Chondrocyte (in vitro differentiated cells): ENCODE results near the gene PREX1. TPM values are rescaled to one million over a fixed set of nuclear protein-coding genes. Genes with fewer than 3 reads are reported as not detected.

ENCODE experiments used
- DNase-seq: peaks from one replicate; pipeline ENCODE4 v3.0.0; 2021; ENCODE audit warnings: mixed read lengths, low spot score
- H3K27ac Mint-ChIP-seq: one replicate; pipeline ENCODE4 v1.8.0; 2021; ENCODE audit warnings: mild to moderate bottlenecking, moderate library complexity, mixed read lengths; ENCODE audit not compliant: unreplicated experiment
- H3K27me3 Mint-ChIP-seq: 2 replicates; pipeline ENCODE4 v1.8.0; 2021; ENCODE audit warnings: low read depth, mixed read lengths
- H3K36me3 Mint-ChIP-seq: 2 replicates; pipeline ENCODE4 v1.8.0; 2021; ENCODE audit warnings: low read depth, mixed read lengths
- H3K4me1 Mint-ChIP-seq: 2 replicates; pipeline ENCODE4 v1.8.0; 2021; ENCODE audit warnings: low read depth, mild to moderate bottlenecking, mixed read lengths
- H3K4me3 Mint-ChIP-seq: one replicate; pipeline ENCODE4 v1.8.0; 2021; ENCODE audit warnings: mild to moderate bottlenecking, moderate library complexity, mixed read lengths; ENCODE audit not compliant: unreplicated experiment
- H3K9me3 Mint-ChIP-seq: 2 replicates; pipeline ENCODE4 v1.8.0; 2021; ENCODE audit warnings: low read depth, mixed read lengths
- total RNA-seq: library from RNA; stranded (reverse); gene quantifications from 3 replicates; pipeline ENCODE4 v1.2.1, GENCODE V29; 2021
- TF ChIP-seq, protein P1 (sequence below): fragments of 200-600 bp; sonication (generic); IDR thresholded peaks from 2 replicates; pipeline ENCODE4 v1.5.0; 2021; ENCODE audit warnings: antibody characterized with exemption, mild to moderate bottlenecking, moderate library complexity

PREX1 gene
- total RNA-seq, 1 donor from 2014 or later, result 3.0 TPM

DNA sequence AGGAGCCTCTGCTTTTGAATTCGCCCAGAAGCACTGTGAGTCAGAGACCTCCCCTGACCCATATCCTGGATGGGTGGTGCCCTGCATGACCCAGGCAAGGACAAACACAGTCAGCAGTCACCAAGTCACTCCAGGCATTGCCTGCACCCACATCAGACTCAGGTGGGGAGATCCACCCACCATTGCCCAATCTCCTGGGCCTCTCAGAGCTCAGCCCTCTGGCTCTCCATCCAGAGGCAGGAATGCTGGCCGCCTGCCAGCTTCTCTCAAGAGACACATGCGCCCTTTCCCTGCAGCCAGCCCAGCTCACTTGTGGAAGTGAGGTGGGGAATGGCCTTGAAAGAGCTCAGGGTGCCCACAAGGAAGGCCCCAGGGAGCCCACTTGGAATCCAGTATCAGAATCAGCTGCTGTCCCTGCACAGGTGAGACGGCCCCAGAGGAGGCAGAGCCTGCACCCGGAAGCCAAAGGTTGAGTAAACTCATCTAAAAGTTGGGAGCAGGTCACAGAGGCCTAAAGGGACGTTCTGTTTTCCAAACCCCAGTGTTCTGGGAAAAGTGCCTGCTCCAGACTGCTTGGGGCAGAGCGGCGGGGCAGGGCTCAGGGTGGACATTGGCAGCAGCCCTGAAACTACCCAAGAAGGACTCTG lies 129.8 kb downstream of the PREX1 start:
- no peak overlapping the region for H3K4me3 Mint-ChIP-seq
- TF ChIP-seq, protein P1, sequence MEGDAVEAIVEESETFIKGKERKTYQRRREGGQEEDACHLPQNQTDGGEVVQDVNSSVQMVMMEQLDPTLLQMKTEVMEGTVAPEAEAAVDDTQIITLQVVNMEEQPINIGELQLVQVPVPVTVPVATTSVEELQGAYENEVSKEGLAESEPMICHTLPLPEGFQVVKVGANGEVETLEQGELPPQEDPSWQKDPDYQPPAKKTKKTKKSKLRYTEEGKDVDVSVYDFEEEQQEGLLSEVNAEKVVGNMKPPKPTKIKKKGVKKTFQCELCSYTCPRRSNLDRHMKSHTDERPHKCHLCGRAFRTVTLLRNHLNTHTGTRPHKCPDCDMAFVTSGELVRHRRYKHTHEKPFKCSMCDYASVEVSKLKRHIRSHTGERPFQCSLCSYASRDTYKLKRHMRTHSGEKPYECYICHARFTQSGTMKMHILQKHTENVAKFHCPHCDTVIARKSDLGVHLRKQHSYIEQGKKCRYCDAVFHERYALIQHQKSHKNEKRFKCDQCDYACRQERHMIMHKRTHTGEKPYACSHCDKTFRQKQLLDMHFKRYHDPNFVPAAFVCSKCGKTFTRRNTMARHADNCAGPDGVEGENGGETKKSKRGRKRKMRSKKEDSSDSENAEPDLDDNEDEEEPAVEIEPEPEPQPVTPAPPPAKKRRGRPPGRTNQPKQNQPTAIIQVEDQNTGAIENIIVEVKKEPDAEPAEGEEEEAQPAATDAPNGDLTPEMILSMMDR, result no peak
- H3K36me3 Mint-ChIP-seq, result peaks cover 3% of the 10 kb centered on the region
- no peaks in the 10 kb centered on the region for H3K27me3 Mint-ChIP-seq
- no peaks in the 10 kb centered on the region for H3K9me3 Mint-ChIP-seq
- peak; percentile 90 for DNase-seq
- no peak overlapping the region for H3K27ac Mint-ChIP-seq
- H3K4me1 Mint-ChIP-seq, result peaks cover 18% of the 10 kb centered on the region

DNA sequence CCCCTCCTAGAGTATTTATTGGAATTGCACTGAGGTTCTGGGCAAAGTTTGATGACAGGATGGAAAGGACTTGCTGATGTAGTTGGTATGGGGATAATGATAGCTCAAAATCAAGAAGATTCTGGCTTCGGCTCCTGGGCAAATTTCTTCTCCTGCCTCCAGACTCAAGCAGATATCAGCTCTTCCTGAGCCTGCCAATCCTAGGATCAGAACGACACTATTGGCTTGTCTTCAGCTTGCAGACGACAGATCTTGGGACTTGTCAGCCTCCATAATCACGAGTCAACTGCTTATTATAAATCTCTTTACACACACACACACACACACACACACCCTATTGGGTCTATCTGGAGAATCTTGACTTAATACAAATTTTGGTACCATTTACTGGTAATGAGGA lies 131.1 kb downstream of the PREX1 start:
- H3K4me1 Mint-ChIP-seq, result peaks cover 18% of the 10 kb centered on the region
- H3K36me3 Mint-ChIP-seq, result peaks cover 3% of the 10 kb centered on the region
- H3K27ac Mint-ChIP-seq, result no peak overlapping the region
- no peak overlapping the region for H3K4me3 Mint-ChIP-seq
- DNase-seq, result no peak
- no peaks in the 10 kb centered on the region for H3K9me3 Mint-ChIP-seq
- TF ChIP-seq, protein P1, result no peak
- H3K27me3 Mint-ChIP-seq, result no peaks in the 10 kb centered on the region

GRCh38 chr20:48695738-48696137 lies 132.1 kb downstream of the PREX1 start:
- TF ChIP-seq, protein P1, result no peak
- Mint-ChIP-seq H3K9me3 (no peaks in the 10 kb centered on the region), H3K36me3 (peaks cover 3% of the 10 kb centered on the region), H3K27ac (no peak overlapping the region), H3K4me1 (peaks cover 18% of the 10 kb centered on the region), H3K4me3 (no peak overlapping the region), H3K27me3 (no peaks in the 10 kb centered on the region)
- no peak for DNase-seq

- Mint-ChIP-seq H3K4me3 (no peak overlapping the region), H3K36me3 (peaks cover 3% of the 10 kb centered on the region), H3K4me1 (peaks cover 18% of the 10 kb centered on the region), H3K9me3 (no peaks in the 10 kb centered on the region), H3K27ac (no peak overlapping the region), H3K27me3 (no peaks in the 10 kb centered on the region)
- TF ChIP-seq, protein P1, result no peak
- no peak for DNase-seq
These were observed 132.5 kb downstream of the PREX1 start for GRCh38 chr20:48695255-48695654.

DNA sequence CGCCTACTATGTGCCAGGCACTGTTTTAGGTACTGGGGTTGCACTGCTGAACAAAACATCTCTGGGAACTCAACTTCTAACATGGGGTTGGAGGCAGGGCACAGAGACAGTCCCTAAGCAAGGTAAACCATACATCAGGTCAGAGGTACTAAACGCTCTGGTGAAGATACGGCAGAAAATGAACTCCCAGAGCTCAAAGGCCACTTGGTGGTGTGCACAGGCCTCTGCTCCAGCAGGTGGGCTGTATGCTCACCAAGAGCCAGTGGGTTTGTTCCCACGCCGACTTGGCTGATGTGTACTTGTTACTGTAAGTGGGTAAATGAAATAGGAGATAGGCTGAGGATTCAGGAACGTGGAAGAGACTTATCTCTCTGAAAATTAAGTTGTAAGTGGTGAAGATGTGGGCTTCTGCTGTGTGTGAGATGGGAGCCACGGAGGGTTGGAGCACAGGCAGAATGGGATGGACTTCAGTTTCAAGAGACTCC lies 133.4 kb downstream of the PREX1 start:
- Mint-ChIP-seq H3K4me1 (peaks cover 18% of the 10 kb centered on the region), H3K9me3 (no peaks in the 10 kb centered on the region), H3K27me3 (no peaks in the 10 kb centered on the region), H3K36me3 (peaks cover 2% of the 10 kb centered on the region), H3K27ac (no peak overlapping the region), H3K4me3 (no peak overlapping the region)
- TF ChIP-seq, protein P1, result no peak
- DNase-seq, result no peak
